ENCODE results near the gene PPP2R5C. TPM values are rescaled to one million over a fixed set of nuclear protein-coding genes. Genes with fewer than 3 reads are reported as not detected.

The PPP2R5C gene
- total and polyA plus RNA-seq, 2 of the 8 experiments (the other 6 are each of a cell fraction or from before 2014, with no cell fraction given), result 49.6 to 95.9 TPM

DNA sequence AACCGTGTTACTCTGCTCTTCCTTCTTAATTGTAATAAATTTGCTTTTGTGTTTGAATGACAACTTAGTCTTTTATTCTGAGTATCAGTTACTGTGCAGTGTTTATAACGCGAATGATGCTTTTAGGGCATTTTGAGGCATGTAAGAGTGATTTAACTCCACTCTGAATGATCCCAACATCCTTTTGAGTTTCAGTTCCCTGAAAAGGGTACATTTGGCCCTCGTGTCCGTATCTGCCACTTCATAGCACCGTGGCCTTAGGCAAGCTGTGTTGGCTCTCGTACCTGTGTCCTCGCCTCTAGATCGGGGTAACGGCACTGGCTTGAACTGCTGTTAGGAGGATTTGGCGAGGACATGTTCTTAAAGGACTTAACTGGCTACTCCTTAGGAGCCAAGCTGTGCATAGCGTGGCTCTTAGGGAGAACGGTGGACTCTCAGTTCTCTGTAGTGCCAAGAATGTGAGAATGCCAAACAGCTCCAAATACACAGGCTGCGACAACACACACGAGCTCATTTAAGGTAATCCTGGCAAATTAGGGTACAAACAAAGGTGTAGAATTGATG, 92.0 kb downstream of the PPP2R5C start (continued):
- TF ChIP-seq, protein P1, sequence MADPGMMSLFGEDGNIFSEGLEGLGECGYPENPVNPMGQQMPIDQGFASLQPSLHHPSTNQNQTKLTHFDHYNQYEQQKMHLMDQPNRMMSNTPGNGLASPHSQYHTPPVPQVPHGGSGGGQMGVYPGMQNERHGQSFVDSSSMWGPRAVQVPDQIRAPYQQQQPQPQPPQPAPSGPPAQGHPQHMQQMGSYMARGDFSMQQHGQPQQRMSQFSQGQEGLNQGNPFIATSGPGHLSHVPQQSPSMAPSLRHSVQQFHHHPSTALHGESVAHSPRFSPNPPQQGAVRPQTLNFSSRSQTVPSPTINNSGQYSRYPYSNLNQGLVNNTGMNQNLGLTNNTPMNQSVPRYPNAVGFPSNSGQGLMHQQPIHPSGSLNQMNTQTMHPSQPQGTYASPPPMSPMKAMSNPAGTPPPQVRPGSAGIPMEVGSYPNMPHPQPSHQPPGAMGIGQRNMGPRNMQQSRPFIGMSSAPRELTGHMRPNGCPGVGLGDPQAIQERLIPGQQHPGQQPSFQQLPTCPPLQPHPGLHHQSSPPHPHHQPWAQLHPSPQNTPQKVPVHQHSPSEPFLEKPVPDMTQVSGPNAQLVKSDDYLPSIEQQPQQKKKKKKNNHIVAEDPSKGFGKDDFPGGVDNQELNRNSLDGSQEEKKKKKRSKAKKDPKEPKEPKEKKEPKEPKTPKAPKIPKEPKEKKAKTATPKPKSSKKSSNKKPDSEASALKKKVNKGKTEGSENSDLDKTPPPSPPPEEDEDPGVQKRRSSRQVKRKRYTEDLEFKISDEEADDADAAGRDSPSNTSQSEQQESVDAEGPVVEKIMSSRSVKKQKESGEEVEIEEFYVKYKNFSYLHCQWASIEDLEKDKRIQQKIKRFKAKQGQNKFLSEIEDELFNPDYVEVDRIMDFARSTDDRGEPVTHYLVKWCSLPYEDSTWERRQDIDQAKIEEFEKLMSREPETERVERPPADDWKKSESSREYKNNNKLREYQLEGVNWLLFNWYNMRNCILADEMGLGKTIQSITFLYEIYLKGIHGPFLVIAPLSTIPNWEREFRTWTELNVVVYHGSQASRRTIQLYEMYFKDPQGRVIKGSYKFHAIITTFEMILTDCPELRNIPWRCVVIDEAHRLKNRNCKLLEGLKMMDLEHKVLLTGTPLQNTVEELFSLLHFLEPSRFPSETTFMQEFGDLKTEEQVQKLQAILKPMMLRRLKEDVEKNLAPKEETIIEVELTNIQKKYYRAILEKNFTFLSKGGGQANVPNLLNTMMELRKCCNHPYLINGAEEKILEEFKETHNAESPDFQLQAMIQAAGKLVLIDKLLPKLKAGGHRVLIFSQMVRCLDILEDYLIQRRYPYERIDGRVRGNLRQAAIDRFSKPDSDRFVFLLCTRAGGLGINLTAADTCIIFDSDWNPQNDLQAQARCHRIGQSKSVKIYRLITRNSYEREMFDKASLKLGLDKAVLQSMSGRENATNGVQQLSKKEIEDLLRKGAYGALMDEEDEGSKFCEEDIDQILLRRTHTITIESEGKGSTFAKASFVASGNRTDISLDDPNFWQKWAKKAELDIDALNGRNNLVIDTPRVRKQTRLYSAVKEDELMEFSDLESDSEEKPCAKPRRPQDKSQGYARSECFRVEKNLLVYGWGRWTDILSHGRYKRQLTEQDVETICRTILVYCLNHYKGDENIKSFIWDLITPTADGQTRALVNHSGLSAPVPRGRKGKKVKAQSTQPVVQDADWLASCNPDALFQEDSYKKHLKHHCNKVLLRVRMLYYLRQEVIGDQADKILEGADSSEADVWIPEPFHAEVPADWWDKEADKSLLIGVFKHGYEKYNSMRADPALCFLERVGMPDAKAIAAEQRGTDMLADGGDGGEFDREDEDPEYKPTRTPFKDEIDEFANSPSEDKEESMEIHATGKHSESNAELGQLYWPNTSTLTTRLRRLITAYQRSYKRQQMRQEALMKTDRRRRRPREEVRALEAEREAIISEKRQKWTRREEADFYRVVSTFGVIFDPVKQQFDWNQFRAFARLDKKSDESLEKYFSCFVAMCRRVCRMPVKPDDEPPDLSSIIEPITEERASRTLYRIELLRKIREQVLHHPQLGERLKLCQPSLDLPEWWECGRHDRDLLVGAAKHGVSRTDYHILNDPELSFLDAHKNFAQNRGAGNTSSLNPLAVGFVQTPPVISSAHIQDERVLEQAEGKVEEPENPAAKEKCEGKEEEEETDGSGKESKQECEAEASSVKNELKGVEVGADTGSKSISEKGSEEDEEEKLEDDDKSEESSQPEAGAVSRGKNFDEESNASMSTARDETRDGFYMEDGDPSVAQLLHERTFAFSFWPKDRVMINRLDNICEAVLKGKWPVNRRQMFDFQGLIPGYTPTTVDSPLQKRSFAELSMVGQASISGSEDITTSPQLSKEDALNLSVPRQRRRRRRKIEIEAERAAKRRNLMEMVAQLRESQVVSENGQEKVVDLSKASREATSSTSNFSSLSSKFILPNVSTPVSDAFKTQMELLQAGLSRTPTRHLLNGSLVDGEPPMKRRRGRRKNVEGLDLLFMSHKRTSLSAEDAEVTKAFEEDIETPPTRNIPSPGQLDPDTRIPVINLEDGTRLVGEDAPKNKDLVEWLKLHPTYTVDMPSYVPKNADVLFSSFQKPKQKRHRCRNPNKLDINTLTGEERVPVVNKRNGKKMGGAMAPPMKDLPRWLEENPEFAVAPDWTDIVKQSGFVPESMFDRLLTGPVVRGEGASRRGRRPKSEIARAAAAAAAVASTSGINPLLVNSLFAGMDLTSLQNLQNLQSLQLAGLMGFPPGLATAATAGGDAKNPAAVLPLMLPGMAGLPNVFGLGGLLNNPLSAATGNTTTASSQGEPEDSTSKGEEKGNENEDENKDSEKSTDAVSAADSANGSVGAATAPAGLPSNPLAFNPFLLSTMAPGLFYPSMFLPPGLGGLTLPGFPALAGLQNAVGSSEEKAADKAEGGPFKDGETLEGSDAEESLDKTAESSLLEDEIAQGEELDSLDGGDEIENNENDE (IDR thresholded peaks at IDR 0.05; ENCODE audit: insufficient replicate concordance, low read length), result no peak
- no peak for TF ChIP-seq CREB1 (IDR thresholded peaks at IDR 0.05)
- no peak for TF ChIP-seq NANOG (IDR thresholded peaks at IDR 0.05; ENCODE audit: insufficient read depth, low read depth, low read length, poor library complexity, severe bottlenecking)
- TF ChIP-seq SIRT6 (IDR thresholded peaks at IDR 0.05; ENCODE audit: low read length), result no peak
- TF ChIP-seq CTBP2 (IDR thresholded peaks at IDR 0.05; ENCODE audit: borderline replicate concordance, insufficient read depth, insufficient read length, low read length), result no peak
- no peak for TF ChIP-seq TEAD4 (IDR thresholded peaks at IDR 0.05; ENCODE audit: low read depth, low read length)
- no peak for TF ChIP-seq EZH2 (IDR thresholded peaks at IDR 0.05; ENCODE audit: low read depth, low read length, severe bottlenecking)
- no peak for TF ChIP-seq CHD1 (IDR thresholded peaks at IDR 0.05; ENCODE audit: low read depth, low read length)
- no peak for TF ChIP-seq SIX5 (IDR thresholded peaks at IDR 0.05; ENCODE audit: low read depth, low read length)
- no peak for TF ChIP-seq BACH1 (IDR thresholded peaks at IDR 0.05; ENCODE audit: low read length)
- TF ChIP-seq KDM5A (IDR thresholded peaks at IDR 0.05; ENCODE audit: low read length), result no peak
- no peak for TF ChIP-seq GABPA (IDR thresholded peaks at IDR 0.05; ENCODE audit: borderline replicate concordance, insufficient read depth, low read length)
